ENCODE results near the gene ACKR2.

Gene ACKR2

DNA sequence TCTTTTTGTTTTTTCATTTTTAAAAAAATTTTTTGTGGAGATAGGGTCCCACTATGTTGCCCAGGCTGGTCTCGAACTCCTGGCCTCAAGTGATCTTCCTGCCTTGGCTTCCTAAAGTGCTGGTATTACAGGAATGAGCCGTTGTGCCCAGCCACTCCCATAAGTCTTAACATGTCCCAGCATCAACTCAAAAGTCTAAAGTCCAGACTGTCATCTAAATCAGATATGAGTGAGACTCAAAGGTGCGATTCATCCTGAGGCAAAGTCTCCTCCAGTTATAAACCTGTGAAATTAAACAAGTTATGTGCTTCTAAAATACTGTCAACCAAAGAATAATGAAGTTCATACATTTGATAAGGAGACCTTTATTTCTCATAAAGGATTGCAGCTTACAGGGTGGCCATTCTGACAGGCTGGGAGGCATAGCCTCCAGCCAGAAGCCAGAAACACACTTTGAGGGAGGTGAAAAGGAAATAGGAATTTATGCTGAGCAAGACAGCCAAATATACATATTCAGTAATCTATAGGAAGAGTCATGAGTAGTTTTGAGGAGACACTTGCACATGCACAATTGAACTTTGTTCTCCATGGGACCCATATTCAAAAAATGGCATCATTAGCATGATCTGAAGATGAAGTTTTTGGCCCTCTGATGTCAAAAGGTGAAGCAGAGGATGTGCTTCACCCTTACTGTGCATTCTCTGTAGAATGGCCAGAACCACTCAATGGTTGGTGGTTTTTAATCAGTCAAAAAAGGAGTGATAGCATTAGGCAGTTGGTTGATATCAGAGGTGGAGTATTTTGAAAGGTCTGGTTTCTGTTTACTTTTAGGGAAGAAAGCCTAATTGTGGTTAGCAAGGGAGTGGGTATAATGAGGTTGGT, 85.7 kb downstream of the ACKR2 start:
- DNase-seq: no peak

DNA sequence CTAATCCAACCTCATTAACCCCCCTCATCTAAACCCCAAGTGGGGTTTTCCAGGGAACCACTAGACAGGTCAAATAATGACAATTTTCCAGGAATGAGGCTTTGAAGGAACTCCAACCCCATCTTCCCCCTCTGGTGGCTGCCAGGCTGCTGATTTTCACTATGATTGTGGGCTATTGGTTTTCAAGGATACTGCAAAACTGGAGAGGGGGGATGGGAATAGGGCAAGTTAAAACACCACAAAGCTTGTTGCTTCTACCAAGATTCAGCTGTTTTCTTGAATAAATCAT, 86.3 kb downstream of the ACKR2 start:
- DNase-seq: no peak

DNA sequence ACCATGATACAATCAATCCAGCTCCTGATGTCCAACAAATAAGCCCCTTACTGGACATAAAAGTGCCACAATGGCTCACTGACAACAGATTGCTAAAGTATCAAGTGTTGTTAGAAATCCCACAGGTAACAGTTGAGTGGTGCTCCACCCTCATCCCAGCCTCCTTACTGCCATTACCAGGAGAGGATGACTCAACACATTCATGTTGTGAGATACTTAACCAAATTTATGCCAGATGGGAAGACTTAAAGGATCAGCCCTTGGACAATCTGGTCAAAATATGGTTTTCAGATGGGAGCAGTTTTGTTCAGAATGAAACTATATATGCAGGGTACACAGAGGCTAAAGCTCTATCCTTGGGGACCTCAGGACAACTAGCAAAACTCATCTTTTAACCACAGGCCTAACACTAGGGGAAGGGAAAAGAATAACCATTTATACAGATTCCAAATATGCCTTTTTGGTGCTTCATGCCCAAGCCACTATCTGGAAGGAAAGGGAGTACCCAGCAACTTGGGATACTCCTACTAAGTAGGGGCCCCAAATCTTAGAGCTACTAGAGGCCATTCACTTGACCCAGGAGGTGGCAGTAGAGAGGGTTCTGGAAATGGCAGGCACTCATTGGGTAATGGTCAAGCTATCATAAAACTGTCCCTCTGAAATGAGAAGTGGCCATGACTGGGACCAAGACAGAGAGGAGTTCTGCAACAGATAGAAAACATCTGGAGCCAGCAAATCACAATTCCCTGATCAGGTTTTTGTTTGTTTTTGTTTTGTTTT, 89.8 kb downstream of the ACKR2 start:
- no peak for DNase-seq

DNA sequence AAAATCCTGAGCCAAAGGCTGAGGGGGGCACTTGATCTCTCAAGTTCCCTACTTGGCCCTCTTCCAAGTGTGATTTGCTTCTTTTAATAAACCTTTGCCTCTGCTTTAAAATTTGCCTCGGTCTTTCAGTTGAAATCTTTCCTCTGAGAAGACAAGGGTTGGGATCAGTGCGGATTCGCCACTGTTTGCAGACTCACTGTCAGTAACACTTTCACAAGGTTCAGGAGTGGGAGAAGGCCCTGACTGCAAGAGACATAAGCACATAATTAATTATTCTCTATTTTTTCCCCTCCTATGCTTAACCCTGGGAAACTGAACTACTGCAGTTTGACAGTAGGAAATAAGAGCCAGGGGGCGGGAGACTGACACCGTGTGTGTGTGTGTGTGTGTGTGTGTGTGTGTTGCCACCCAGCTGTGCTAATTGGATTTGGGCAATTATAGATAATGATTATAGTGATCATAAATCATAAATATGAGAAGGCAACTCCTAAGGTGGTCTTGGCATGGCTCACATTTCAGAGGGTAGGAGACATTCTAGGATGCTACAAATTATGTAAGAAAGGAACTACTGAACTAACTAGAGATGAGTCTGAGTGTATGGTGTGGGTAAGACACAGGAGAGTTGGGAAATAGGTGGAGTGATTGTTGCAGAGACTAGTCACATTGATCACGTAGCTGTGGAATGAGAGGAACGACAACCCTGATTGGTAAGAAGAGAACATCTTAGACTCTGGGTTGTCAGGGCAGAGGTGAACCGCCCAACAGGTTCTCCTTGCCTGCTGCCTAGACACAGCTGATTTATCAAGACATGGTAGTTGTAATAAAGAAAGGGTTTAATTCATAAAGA, 91.2 kb downstream of the ACKR2 start:
- DNase-seq: no peak

DNA sequence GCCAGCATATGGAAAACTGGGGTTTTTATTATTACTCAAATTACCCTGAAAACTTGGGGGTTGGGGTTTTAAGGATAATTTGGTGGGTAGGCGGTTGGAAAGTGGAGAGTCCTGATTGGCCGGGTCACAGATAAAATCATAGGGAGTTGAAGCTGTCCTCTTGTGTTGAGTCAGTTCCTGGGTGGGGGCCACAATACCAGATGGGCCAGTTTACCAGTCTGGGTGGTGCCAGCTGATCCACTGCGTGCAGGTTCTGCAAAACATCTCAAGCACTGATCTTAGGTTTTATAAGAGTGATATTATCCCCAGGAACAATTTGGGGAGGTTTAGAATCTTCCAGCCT, 91.8 kb downstream of the ACKR2 start:
- DNase-seq: no peak

DNA sequence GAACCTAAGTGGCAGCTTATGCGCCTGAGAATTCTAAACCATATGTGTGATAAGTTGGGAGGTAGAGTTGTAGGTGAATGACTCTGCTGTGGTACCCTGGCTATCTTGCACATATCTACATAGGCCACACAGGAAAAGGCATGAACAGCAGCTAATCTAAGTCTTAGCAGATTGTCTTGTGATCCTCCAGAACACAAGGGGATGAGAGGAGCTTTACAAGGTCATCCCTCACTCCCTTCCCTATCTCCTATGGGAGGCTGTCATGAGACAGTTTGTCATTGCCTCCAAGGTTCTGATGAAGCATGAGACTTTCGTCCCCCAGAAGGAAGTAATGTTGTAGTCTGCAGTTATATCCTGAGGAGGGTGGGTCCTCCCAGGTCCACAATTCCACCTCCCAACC, 93.0 kb downstream of the ACKR2 start:
- DNase-seq: no peak

DNA sequence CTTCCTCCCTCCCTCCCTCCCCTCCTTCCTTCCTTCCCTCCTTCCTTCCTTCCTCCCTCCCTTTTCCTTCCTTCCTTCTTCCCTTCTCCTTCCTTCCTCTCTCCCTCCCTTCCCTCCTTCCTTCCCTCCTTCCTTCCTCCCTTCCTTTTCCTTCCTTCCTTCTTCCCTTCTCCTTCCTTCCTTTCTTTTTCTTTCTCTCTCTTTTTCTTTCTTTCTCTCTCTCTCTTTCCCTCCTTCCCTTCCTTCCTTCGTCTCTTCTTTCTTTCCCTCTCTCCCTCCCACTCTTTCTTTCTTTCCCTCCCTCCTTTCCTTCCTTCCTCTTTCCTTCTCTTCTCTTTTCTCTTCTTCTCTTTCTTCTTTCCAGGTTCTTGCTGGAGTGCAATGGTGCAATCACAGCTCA, 94.8 kb downstream of the ACKR2 start:
- DNase-seq: no peak

DNA sequence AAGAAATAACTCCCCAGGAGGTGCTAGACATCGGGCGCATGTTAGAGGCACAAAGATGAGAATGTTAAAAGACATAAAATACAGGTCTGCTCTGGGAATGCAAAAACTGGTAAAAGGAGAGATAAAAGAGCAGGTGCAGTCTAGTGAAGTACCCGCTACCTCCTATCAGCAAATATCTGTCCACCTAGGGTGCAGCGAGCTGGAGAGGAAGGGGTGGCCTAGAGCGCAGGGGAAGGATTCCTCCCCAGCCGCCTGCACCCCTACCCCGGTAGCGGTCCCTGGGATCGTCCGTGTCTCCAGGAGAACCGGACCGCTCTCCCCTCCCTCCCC, 96.5 kb downstream of the ACKR2 start:
- DNase-seq: no peak

DNA sequence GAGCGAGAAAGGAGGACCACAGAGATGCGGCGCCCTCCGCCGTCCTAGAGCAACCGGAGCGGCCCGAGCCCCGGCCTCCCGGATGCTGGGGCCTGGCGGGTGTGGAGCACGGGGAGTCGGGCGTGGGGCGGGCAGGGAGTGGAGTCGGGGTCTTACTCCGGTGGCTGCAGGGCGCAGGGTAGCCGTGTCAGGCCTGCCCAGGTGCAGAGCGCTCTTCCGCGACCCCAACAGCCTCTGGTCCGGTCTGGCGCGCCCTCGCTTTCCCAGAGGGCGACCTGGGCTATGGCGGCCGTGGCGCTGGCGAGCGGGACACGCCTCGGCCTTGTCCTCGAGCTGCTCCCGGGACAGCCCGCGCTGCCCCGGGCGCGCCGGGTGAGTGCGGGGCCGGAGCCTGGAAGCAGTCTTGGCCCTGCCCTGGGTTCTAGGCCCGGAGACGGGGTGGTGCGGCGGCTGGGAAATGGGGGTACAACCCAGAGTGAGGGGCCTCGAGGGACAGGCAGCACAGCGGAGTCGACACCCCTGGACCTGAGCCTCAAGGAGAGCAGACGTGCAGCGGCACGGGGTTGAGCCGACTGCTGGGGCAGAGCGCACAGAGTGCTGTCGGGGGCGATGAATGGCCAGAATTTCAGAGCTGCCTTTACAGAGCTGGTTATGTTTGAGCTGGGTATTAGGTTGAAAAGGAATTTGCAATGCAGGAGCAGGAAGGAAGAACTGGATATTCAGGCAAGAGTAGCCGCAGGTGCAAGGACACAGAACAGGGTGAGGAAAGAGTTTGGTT, 97.0 kb downstream of the ACKR2 start, which contains the start of gene ZNF662:
ZNF662 (plus strand) TSS at position 73 of the 778 bp plus-strand sequence. CDS start 1,973 bp downstream, outside the sequence.
- peak; percentile 31 for DNase-seq

DNA sequence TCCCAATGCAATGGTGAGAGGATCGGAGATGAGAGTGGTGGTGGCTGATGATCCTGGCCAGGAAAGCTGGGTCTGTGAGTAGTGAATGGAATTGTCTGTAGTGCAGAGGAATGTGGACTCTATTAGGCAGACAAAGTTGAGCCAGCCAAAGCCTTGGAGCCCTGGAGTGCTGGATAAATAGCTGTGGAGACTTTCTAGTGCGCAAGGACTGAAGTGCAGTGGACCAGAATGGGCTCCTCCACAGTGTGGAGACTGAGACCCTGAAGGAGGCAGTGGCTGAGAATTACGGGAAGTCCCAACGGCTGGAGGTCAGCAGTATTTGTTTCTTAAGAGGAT, 97.6 kb downstream of the ACKR2 start:
- DNase-seq: no peak

DNA sequence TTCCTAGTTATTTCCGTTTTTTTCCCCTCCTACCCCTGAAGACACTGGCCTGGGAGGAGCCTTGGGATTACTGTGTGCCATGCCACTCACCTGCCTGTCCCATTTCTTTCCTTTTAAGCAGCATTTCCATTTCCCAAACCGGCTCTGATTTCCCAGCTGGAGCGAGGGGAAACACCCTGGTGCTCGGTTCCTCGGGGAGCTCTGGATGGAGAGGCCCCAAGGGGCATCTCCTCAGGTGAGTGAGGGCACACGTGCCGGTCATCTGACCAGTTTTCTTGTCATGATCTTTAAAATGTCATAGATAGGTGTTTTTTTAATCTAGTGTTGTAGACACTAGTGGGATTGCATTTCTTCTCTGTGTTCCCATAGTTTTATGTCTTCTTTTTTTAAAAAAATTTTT, 99.4 kb downstream of the ACKR2 start:
- DNase-seq: no peak

DNA sequence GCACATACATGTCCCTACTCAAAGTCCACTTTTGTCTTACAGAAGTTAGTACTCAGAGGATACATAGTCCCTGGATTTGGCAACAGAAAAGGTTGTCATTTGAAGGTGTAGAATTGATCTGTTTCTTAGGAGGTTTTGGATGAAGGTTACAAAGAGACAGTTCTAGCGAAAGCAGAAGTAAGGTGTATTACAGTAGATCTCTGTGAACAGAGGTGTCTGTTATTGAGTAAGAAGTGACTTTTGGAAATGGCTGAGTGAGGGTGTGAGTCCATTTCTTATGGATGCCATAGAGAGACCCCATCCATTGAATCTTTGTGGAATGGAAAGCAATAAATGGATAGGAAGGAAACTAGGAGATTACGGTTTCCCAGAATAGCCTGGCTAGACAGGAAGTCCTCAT, 102.3 kb downstream of the ACKR2 start:
- DNase-seq: no peak

DNA sequence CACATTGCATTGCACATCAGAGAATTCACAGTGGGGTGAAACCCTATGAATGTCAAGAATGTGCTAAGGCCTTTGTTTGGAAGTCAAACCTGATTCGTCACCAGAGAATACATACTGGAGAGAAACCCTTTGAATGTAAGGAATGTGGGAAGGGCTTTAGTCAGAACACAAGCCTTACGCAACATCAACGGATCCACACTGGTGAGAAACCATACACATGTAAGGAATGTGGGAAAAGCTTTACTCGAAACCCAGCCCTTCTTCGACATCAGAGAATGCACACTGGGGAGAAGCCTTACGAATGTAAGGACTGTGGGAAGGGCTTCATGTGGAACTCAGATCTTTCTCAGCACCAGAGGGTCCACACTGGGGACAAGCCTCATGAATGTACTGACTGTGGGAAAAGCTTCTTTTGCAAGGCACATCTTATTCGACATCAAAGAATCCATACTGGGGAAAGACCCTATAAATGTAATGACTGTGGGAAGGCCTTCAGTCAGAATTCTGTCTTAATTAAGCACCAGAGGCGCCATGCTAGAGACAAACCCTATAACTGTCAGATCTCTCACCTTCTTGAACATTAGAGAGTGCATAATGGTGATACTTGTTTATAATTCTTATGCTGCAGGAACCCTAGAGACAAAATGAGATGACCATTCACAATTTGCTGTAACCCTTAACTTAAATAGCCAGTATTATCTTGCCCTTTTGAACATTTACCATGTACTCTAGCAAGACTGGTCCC, 105.7 kb downstream of the ACKR2 start:
- no peak for DNase-seq
